ENCODE results near the gene REG1A. TPM values are rescaled to one million over a fixed set of nuclear protein-coding genes. Genes with fewer than 3 reads are reported as not detected.

Gene REG1A
- total RNA-seq, 4 donors from 2014 or later, result 0.82 TPM; not detected in 3

GRCh38 chr2:79124907-79125720 is 4.8 kb downstream of the REG1A start:
- Histone ChIP-seq H3K9me3 (no peaks in the 10 kb centered on the region), H3K4me3 (no peak overlapping the region), H3K4me1 (no peaks in the 10 kb centered on the region), H3K36me3 (no peaks in the 10 kb centered on the region), H3K27ac (no peak overlapping the region), H3K27me3 (no peaks in the 10 kb centered on the region)
- no peak for DNase-seq
- TF ChIP-seq CTCF (IDR thresholded peaks at IDR 0.05) (no peak), POLR2A (IDR thresholded peaks at IDR 0.05) (no peak)
- intact Hi-C loops (cut with DNase I; ENCODE audit: low total_unique reads), result no loop called here

GRCh38 chr2:79125721-79125985 is 5.4 kb downstream of the REG1A start:
- H3K27ac ChIP-seq, result no peak overlapping the region
- H3K4me1 ChIP-seq, result no peaks in the 10 kb centered on the region
- H3K9me3 ChIP-seq, result no peaks in the 10 kb centered on the region
- no peak for DNase-seq
- no peaks in the 10 kb centered on the region for H3K36me3 ChIP-seq
- no peaks in the 10 kb centered on the region for H3K27me3 ChIP-seq
- intact Hi-C loops (cut with DNase I; ENCODE audit: low total_unique reads), result no loop called here
- H3K4me3 ChIP-seq, result no peak overlapping the region
- no peak for TF ChIP-seq CTCF (IDR thresholded peaks at IDR 0.05)
- no peak for TF ChIP-seq POLR2A (IDR thresholded peaks at IDR 0.05)

GRCh38 chr2:79128406-79128805 is 8.1 kb downstream of the REG1A start:
- no peaks in the 10 kb centered on the region for H3K9me3 ChIP-seq
- TF ChIP-seq POLR2A (IDR thresholded peaks at IDR 0.05), result no peak
- no peak for TF ChIP-seq CTCF (IDR thresholded peaks at IDR 0.05)
- H3K36me3 ChIP-seq, result no peaks in the 10 kb centered on the region
- H3K4me1 ChIP-seq, result no peaks in the 10 kb centered on the region
- H3K27ac ChIP-seq, result no peak overlapping the region
- H3K4me3 ChIP-seq, result no peak overlapping the region
- intact Hi-C loops (cut with DNase I; ENCODE audit: low total_unique reads), result no loop called here
- no peak for DNase-seq
- H3K27me3 ChIP-seq, result no peaks in the 10 kb centered on the region

GRCh38 chr2:79129260-79129659 is 9.0 kb downstream of the REG1A start:
- H3K27ac ChIP-seq, result no peak overlapping the region
- H3K4me3 ChIP-seq, result no peak overlapping the region
- intact Hi-C loops (cut with DNase I; ENCODE audit: low total_unique reads), result no loop called here
- no peaks in the 10 kb centered on the region for H3K27me3 ChIP-seq
- no peaks in the 10 kb centered on the region for H3K4me1 ChIP-seq
- TF ChIP-seq CTCF (IDR thresholded peaks at IDR 0.05), result no peak
- no peak for TF ChIP-seq POLR2A (IDR thresholded peaks at IDR 0.05)
- H3K36me3 ChIP-seq, result no peaks in the 10 kb centered on the region
- DNase-seq, result no peak
- H3K9me3 ChIP-seq, result no peaks in the 10 kb centered on the region

GRCh38 chr2:79129804-79130203 is 9.5 kb downstream of the REG1A start:
- TF ChIP-seq CTCF (IDR thresholded peaks at IDR 0.05), result no peak
- no peak for TF ChIP-seq POLR2A (IDR thresholded peaks at IDR 0.05)
- Histone ChIP-seq H3K27ac (no peak overlapping the region), H3K36me3 (no peaks in the 10 kb centered on the region), H3K4me3 (no peak overlapping the region), H3K27me3 (no peaks in the 10 kb centered on the region), H3K4me1 (no peaks in the 10 kb centered on the region), H3K9me3 (no peaks in the 10 kb centered on the region)
- no peak for DNase-seq
- intact Hi-C loops (cut with DNase I; ENCODE audit: low total_unique reads), result no loop called here
